A673 (cell line): ENCODE data around the gene GFRAL.

Experiments used
- EZH2 ChIP-seq: fragments of 200-600 bp; sonication (generic); IDR thresholded peaks from 2 replicates; pipeline ENCODE4 v1.6.1; 2017; ENCODE audit warnings: borderline replicate concordance, low read depth, mild to moderate bottlenecking, mixed read lengths, antibody characterized with exemption, low read length; ENCODE audit not compliant: poor library complexity, severe bottlenecking
- TF ChIP-seq, protein P1 (sequence below): fragments of 300-800, 200-600 bp; sonication (generic); conservative IDR thresholded peaks from 2 replicates; pipeline ENCODE4 v1.5.1; 2017; ENCODE audit warnings: low read depth, mild to moderate bottlenecking, antibody characterized with exemption, low read length, moderate library complexity, mixed read lengths

DNA sequence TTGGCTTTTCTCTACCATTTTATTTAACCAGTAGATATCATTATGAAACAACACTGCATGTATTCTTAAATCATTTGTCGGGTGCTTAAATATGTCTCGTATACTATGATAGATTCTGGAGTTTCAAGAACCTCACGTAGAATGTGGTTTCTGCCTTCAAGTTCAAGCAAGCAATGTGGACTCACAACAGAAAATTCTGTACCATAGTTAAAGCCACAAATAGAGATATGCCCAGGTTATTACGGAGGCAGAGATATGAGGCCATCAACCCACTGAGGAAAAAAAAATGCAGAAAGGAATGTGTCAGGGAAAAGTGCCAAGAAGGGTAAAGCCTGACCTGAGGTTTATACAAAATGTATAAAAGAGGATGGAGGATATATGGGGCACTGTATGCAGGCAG is 109.9 kb downstream of the GFRAL start:
- TF ChIP-seq, protein P1, sequence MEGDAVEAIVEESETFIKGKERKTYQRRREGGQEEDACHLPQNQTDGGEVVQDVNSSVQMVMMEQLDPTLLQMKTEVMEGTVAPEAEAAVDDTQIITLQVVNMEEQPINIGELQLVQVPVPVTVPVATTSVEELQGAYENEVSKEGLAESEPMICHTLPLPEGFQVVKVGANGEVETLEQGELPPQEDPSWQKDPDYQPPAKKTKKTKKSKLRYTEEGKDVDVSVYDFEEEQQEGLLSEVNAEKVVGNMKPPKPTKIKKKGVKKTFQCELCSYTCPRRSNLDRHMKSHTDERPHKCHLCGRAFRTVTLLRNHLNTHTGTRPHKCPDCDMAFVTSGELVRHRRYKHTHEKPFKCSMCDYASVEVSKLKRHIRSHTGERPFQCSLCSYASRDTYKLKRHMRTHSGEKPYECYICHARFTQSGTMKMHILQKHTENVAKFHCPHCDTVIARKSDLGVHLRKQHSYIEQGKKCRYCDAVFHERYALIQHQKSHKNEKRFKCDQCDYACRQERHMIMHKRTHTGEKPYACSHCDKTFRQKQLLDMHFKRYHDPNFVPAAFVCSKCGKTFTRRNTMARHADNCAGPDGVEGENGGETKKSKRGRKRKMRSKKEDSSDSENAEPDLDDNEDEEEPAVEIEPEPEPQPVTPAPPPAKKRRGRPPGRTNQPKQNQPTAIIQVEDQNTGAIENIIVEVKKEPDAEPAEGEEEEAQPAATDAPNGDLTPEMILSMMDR, result no peak
- no peak for TF ChIP-seq EZH2
